SK-N-SH (cell line): ENCODE measurements around the gene EED. TPM values are rescaled to one million over a fixed set of nuclear protein-coding genes. Genes with fewer than 3 reads are reported as not detected.

Source experiments
- CTCF ChIA-PET: fragments of 300-600, 350-600 bp; formaldehyde crosslinking; extraction: SDS; loops from one replicate; lab custom pipeline; 2021; lab: Yijun Ruan, JAX
- POLR2A ChIA-PET: fragments of 350-600 bp; sonication (Branson Sonifier 250); formaldehyde crosslinking; extraction: SDS; loops from one replicate; lab custom pipeline; 2020; ENCODE audit warnings: antibody characterized with exemption, inconsistent platforms; lab: Yijun Ruan, JAX
- DNase-seq: peaks from one replicate; pipeline ENCODE4 v3.0.0; 2012
- H2AFZ ChIP-seq: fragments of 200-600 bp; sonication (generic); 2 replicates; pipeline ENCODE4 v1.8.1; 2016; ENCODE audit warnings: antibody characterized with exemption, mild to moderate bottlenecking, low read depth
- H3F3A ChIP-seq: fragments of 200-600 bp; sonication (generic); replicated peaks from 2 replicates; pipeline ENCODE3; 2016; ENCODE audit warnings: antibody characterized with exemption, mild to moderate bottlenecking; ENCODE audit not compliant: insufficient read depth
- H3K27ac ChIP-seq, 2 experiments: fragments of 200-500 bp in 1 of 2; fragments of 200-600 bp in 1 of 2; sonication (Bioruptor generic) in 1 of 2; sonication (generic), shearing (Covaris generic) in 1 of 2; 2 replicates each; pipeline versions ENCODE4 v1.5.1 to v1.6.1; 2014 to 2016; ENCODE audit warnings: low read depth in 2 of 2, inconsistent platforms in 1 of 2, low read length in 1 of 2, mild to moderate bottlenecking in 1 of 2, mixed read lengths in 1 of 2
- H3K27me3 ChIP-seq: fragments of 200-600 bp; sonication (generic), shearing (Covaris generic); 2 replicates; pipeline ENCODE4 v1.6.1; 2016; ENCODE audit warnings: mixed run types; ENCODE audit not compliant: insufficient read depth
- H3K36me3 ChIP-seq, 2 experiments: fragments of 200-500 bp in 1 of 2; fragments of 200-600 bp in 1 of 2; sonication (Bioruptor generic) in 1 of 2; sonication (generic) in 1 of 2; replicated peaks in 1 of 2; 2 replicates each; pipeline versions ENCODE3 to v1.5.1; 2014 to 2016; ENCODE audit warnings: low read length in 1 of 2, mild to moderate bottlenecking in 1 of 2; ENCODE audit not compliant: insufficient read depth in 2 of 2, control insufficient read depth in 1 of 2
- H3K4me1 ChIP-seq, 2 experiments: fragments of 200-500 bp in 1 of 2; fragments of 200-600 bp in 1 of 2; sonication (Bioruptor generic) in 1 of 2; sonication (generic), shearing (Covaris generic) in 1 of 2; 2 replicates each; pipeline versions ENCODE4 v1.5.1 to v1.6.1; 2014 to 2016; ENCODE audit warnings: low read depth in 1 of 2, low read length in 1 of 2, mixed run types in 1 of 2; ENCODE audit not compliant: insufficient read depth in 2 of 2, control insufficient read depth in 1 of 2
- H3K4me2 ChIP-seq: fragments of 200-600 bp; sonication (generic), shearing (Covaris generic); 2 replicates; pipeline ENCODE4 v1.6.1; 2017; ENCODE audit warnings: mixed run types
- H3K4me3 ChIP-seq, 2 experiments: fragments of 200-500 bp in 1 of 2; fragments of 200-600 bp in 1 of 2; sonication (Bioruptor generic) in 1 of 2; sonication (generic), shearing (Covaris generic) in 1 of 2; 2 replicates each; pipeline versions ENCODE4 v1.5.1 to v1.8.1; 2014 to 2016; ENCODE audit warnings: low read depth in 2 of 2, inconsistent platforms in 1 of 2, low read length in 1 of 2, mild to moderate bottlenecking in 1 of 2, mixed read lengths in 1 of 2, moderate library complexity in 1 of 2
- H3K79me2 ChIP-seq: fragments of 200-600 bp; sonication (generic); 2 replicates; pipeline ENCODE4 v1.8.1; 2017; ENCODE audit warnings: mild to moderate bottlenecking; ENCODE audit not compliant: insufficient read depth
- H3K9ac ChIP-seq: fragments of 200-600 bp; sonication (generic); 2 replicates; pipeline ENCODE4 v1.6.1; 2017; ENCODE audit warnings: mixed run types
- H3K9me2 ChIP-seq: fragments of 200-600 bp; sonication (generic); 2 replicates; pipeline ENCODE4 v1.6.1; 2017; ENCODE audit warnings: mixed run types
- H3K9me3 ChIP-seq: fragments of 200-600 bp; sonication (generic); 2 replicates; pipeline ENCODE4 v1.6.1; 2017; ENCODE audit warnings: mixed run types, mild to moderate bottlenecking, moderate library complexity
- H4K20me1 ChIP-seq: fragments of 200-600 bp; sonication (generic); 2 replicates; pipeline ENCODE4 v1.6.1; 2017; ENCODE audit warnings: mild to moderate bottlenecking, mixed run types; ENCODE audit not compliant: insufficient read depth
- CHD2 ChIP-seq: fragments of 150-350 bp; IDR thresholded peaks from 2 replicates; pipeline ENCODE4 v1.6.1; 2018; ENCODE audit warnings: low read length; ENCODE audit not compliant: partially characterized antibody
- EZH2phosphoT487 ChIP-seq: fragments of 200-600 bp; sonication (generic); IDR thresholded peaks from 2 replicates; pipeline ENCODE4 v1.6.1; 2017; ENCODE audit warnings: low read depth, mixed run types, mild to moderate bottlenecking, antibody characterized with exemption, moderate library complexity, borderline replicate concordance
- FOXM1 ChIP-seq: IDR thresholded peaks from 2 replicates; pipeline ENCODE4 v1.4.0; 2012; ENCODE audit warnings: low read depth, mild to moderate bottlenecking
- GATA2 ChIP-seq: sonication (generic); formaldehyde crosslinking; IDR thresholded peaks from 2 replicates; pipeline ENCODE4 v1.5.0; 2020; ENCODE audit warnings: mild to moderate bottlenecking, missing genetic modification reagents
- JUND ChIP-seq: IDR thresholded peaks from 2 replicates; pipeline ENCODE4 v1.4.0; 2012
- MEF2A ChIP-seq: IDR thresholded peaks from 2 replicates; pipeline ENCODE4 v1.4.0; 2012; ENCODE audit warnings: low read depth, borderline replicate concordance
- MXI1 ChIP-seq: IDR thresholded peaks from 2 replicates; pipeline ENCODE4 v1.6.1; 2012; ENCODE audit warnings: mild to moderate bottlenecking, low read depth, low read length, improper control_type of control experiment
- NFIC ChIP-seq: IDR thresholded peaks from 2 replicates; pipeline ENCODE4 v1.4.0; 2012; ENCODE audit warnings: borderline replicate concordance
- POLR2AphosphoS5 ChIP-seq: IDR thresholded peaks from 2 replicates; pipeline ENCODE4 v1.6.1; 2012; ENCODE audit warnings: low read depth, low read length
- RCOR1 ChIP-seq: fragments of 150-350 bp; IDR thresholded peaks from 2 replicates; pipeline ENCODE4 v1.6.1; 2017; ENCODE audit warnings: antibody characterized with exemption, low read length
- RXRA ChIP-seq: IDR thresholded peaks from 2 replicates; pipeline ENCODE4 v1.4.0; 2012; ENCODE audit warnings: low read depth, mild to moderate bottlenecking, borderline replicate concordance
- SMC3 ChIP-seq: IDR thresholded peaks from 2 replicates; pipeline ENCODE4 v1.6.1; 2012; ENCODE audit warnings: low read depth, low read length, improper control_type of control experiment
- TAF1 ChIP-seq: IDR thresholded peaks from 2 replicates; pipeline ENCODE4 v1.6.1; 2012; ENCODE audit warnings: low read depth, mild to moderate bottlenecking, low read length, moderate library complexity, borderline replicate concordance
- TCF12 ChIP-seq: IDR thresholded peaks from 2 replicates; pipeline ENCODE4 v1.4.0; 2012
- YY1 ChIP-seq: IDR thresholded peaks from 2 replicates; pipeline ENCODE4 v1.4.0; 2012; ENCODE audit warnings: low read depth, mild to moderate bottlenecking
- WGBS: methylation state at CpG from one replicate; pipeline ENCODE4 v1.1.6; 2017; ENCODE audit warnings: low lambda C conversion rate; 5-methylcytosine and 5-hydroxymethylcytosine counted together
- polyA plus RNA-seq, 3 experiments: library from polyadenylated mRNA; depleted of rRNA; stranded (reverse); fragments of >200 nt; gene quantifications; 2 replicates each; pipeline ENCODE4 v1.2.3, GENCODE V29; 2012
- TF ChIP-seq, protein P1 (sequence below): IDR thresholded peaks from 2 replicates; pipeline ENCODE4 v1.4.0; 2012; ENCODE audit warnings: low read depth, borderline replicate concordance
- TF ChIP-seq, protein P2 (sequence below): fragments of 150-350 bp; IDR thresholded peaks from 2 replicates; pipeline ENCODE4 v1.6.1; 2017; ENCODE audit warnings: antibody characterized with exemption, low read length, low read depth, borderline replicate concordance
- TF ChIP-seq, protein P3 (sequence below): IDR thresholded peaks from 2 replicates; pipeline ENCODE4 v1.4.0; 2012; ENCODE audit warnings: low read depth
- TF ChIP-seq, protein P4 (sequence below): fragments of 200-600 bp; sonication (generic); IDR thresholded peaks from 2 replicates; pipeline ENCODE4 v1.6.1; 2017; ENCODE audit warnings: antibody characterized with exemption, mild to moderate bottlenecking, moderate library complexity

EED gene
- polyA plus RNA-seq, 1 of the 3 experiments (the other 2 are of a cell fraction) = 12.8 TPM

DNA sequence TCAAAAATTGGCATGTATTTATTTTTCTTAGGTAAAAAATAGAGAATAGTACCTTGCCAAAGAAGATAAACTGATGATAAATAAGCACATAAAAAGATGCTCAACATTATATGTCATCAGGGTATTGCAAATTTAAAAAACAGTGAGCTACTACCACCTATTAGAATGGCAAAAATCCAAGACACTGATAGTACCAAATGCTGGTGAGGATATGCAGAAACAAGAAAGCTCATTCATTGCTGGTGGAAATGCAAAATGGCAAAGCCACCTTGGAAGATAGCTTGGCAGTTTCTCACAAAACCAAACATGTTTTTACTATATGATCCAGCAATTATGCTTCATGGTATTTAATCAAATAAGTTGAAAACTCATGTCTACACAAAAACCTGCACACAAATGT, 46.4 kb upstream of the EED start:
- no peaks in the 10 kb centered on the region for H3F3A ChIP-seq
- no peaks in the 10 kb centered on the region for H3K9me3 ChIP-seq
- H4K20me1 ChIP-seq = no peaks in the 10 kb centered on the region
- no peaks in the 10 kb centered on the region for H3K79me2 ChIP-seq
- no peak overlapping the region for H3K4me3 ChIP-seq
- H3K9me2 ChIP-seq = no peaks in the 10 kb centered on the region
- no peak overlapping the region for H3K9ac ChIP-seq
- no peak for DNase-seq
- TF ChIP-seq, protein P1, sequence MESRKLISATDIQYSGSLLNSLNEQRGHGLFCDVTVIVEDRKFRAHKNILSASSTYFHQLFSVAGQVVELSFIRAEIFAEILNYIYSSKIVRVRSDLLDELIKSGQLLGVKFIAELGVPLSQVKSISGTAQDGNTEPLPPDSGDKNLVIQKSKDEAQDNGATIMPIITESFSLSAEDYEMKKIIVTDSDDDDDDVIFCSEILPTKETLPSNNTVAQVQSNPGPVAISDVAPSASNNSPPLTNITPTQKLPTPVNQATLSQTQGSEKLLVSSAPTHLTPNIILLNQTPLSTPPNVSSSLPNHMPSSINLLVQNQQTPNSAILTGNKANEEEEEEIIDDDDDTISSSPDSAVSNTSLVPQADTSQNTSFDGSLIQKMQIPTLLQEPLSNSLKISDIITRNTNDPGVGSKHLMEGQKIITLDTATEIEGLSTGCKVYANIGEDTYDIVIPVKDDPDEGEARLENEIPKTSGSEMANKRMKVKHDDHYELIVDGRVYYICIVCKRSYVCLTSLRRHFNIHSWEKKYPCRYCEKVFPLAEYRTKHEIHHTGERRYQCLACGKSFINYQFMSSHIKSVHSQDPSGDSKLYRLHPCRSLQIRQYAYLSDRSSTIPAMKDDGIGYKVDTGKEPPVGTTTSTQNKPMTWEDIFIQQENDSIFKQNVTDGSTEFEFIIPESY = no peak
- TF ChIP-seq POLR2AphosphoS5 (no peak), EZH2phosphoT487 (no peak), TAF1 (no peak), FOXM1 (no peak), GATA2 (CRISPR knock-in tag) (no peak), TCF12 (no peak), CHD2 (no peak), MXI1 (no peak), JUND (no peak), RCOR1 (no peak), YY1 (no peak), NFIC (no peak), RXRA (no peak)
- TF ChIP-seq, protein P2, sequence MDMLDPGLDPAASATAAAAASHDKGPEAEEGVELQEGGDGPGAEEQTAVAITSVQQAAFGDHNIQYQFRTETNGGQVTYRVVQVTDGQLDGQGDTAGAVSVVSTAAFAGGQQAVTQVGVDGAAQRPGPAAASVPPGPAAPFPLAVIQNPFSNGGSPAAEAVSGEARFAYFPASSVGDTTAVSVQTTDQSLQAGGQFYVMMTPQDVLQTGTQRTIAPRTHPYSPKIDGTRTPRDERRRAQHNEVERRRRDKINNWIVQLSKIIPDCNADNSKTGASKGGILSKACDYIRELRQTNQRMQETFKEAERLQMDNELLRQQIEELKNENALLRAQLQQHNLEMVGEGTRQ = no peak
- TF ChIP-seq, protein P3, sequence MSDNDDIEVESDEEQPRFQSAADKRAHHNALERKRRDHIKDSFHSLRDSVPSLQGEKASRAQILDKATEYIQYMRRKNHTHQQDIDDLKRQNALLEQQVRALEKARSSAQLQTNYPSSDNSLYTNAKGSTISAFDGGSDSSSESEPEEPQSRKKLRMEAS = no peak
- no peak overlapping the region for H3K4me2 ChIP-seq
- H3K27ac ChIP-seq = no peak overlapping the region
- ChIA-PET CTCF (interaction anchor here (1.1 kb wide), 2 partner anchors 14 to 16 kb away, joined by 3 read pairs; no protein-coding TSS in a partner anchor), POLR2A (no interaction called here)
- no peaks in the 10 kb centered on the region; a peak in 3 of 4 replicates for H3K4me1 ChIP-seq
- H3K36me3 ChIP-seq = no peaks in the 10 kb centered on the region
- no peaks in the 10 kb centered on the region for H3K27me3 ChIP-seq
- H2AFZ ChIP-seq = no peak overlapping the region

DNA sequence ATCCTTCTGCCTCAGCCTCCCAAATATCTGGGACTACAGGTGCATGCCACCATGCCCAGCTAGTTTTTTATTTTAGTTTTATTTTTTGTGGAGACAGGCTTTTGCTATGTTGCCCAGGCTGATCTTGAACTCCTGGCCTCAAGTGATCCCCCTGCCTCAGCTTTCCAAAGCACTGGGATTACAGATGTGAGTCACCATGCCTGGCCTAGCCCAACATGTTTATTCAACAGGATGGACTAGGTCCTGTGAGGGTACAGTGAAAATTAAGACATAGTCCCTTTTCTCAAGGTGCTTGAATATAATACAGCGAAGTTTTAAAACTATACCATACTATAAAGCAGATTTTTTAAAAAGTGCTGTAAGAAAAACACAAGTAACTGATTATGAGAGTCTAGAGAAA, 45.2 kb upstream of the EED start:
- Histone ChIP-seq H3F3A (no peaks in the 10 kb centered on the region), H3K36me3 (no peaks in the 10 kb centered on the region), H3K9ac (no peak overlapping the region), H3K79me2 (no peaks in the 10 kb centered on the region), H3K9me2 (no peaks in the 10 kb centered on the region), H3K4me2 (no peak overlapping the region), H3K9me3 (no peaks in the 10 kb centered on the region), H3K4me3 (no peak overlapping the region), H3K4me1 (no peaks in the 10 kb centered on the region; a peak in 1 of 4 replicates), H3K27me3 (no peaks in the 10 kb centered on the region), H3K27ac (no peak overlapping the region), H2AFZ (no peak overlapping the region), H4K20me1 (no peaks in the 10 kb centered on the region)
- ChIA-PET POLR2A (no interaction called here), CTCF (no interaction called here)
- TF ChIP-seq, protein P4, sequence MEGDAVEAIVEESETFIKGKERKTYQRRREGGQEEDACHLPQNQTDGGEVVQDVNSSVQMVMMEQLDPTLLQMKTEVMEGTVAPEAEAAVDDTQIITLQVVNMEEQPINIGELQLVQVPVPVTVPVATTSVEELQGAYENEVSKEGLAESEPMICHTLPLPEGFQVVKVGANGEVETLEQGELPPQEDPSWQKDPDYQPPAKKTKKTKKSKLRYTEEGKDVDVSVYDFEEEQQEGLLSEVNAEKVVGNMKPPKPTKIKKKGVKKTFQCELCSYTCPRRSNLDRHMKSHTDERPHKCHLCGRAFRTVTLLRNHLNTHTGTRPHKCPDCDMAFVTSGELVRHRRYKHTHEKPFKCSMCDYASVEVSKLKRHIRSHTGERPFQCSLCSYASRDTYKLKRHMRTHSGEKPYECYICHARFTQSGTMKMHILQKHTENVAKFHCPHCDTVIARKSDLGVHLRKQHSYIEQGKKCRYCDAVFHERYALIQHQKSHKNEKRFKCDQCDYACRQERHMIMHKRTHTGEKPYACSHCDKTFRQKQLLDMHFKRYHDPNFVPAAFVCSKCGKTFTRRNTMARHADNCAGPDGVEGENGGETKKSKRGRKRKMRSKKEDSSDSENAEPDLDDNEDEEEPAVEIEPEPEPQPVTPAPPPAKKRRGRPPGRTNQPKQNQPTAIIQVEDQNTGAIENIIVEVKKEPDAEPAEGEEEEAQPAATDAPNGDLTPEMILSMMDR = no peak
- TF ChIP-seq MEF2A (no peak), JUND (no peak), SMC3 (no peak), CHD2 (no peak)
- DNase-seq = no peak
- WGBS = 97% methylated on average over 1 of the region's 1 CpG
